GM18951 (cell line): Measurements from ENCODE around the gene GNAS-AS1.

Experiments used
- POLR2A ChIP-seq: IDR thresholded peaks from 4 replicates; pipeline ENCODE4 v1.6.1; 2011; ENCODE audit warnings: mild to moderate bottlenecking; ENCODE audit not compliant: insufficient read length, insufficient read depth; ENCODE audit errors: extremely low read depth
- in situ Hi-C: fragments of 300-500 bp; cut with MboI; formaldehyde crosslinking; loops from one replicate; pipeline ENCODE4 v1.12.0; 2022; ENCODE audit warnings: low sequenced_read_pairs, mixed read lengths, inconsistent platforms; ENCODE audit not compliant: unreplicated experiment

The GNAS-AS1 gene

DNA sequence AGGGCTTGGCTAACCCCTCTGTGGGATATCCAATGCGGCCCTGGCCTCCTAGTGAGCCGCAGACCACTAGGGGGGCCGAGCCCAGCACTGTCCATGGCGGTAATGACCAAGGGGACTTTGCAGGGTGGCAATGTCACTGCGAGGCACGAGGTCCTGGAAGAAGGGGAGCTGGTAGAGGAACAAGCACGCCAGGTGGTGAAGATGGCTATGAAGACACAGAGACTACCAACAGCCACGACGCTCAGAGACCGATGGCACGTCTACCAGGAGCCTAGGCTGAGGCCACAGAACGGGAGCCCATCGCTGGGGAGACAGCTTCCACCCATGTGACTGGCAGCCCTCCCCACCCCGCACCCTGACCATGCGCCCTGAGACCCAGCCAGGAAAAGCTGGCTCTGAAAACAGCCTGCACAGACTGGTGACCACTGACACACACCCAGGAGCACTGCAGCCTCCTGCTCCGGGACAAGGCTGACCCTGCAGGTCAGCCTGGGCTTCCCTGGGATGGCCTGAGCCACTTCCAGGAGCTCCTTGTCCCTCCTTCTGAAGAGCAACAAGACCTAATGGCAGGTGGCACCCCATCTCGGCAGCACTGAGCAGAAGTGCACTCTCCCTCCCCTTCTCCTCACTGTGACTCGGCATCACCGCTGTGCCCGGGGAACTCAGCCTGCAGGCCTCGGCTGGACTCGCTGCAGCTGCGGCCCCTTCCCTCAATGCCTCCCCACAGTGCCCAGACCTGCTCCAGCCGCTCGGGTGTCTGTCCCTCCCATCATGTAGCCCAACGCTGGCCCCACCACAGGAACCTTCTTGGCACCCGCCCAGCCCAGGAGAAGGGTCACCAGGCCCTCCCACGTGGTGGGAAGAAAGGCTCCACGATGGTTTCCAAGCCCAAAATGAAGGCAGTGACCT lies 56.9 kb downstream of the GNAS-AS1 start:
- no peak for TF ChIP-seq POLR2A
- in situ Hi-C loops: no loop called here

- in situ Hi-C loops: no loop called here
- TF ChIP-seq POLR2A: no peak
These were observed 58.3 kb downstream of the GNAS-AS1 start for GRCh38 chr20:58792426-58792825.

- in situ Hi-C loops: no loop called here
- no peak for TF ChIP-seq POLR2A
These were observed 59.4 kb downstream of the GNAS-AS1 start for GRCh38 chr20:58791286-58791685.

GRCh38 chr20:58790454-58790853 lies 60.2 kb downstream of the GNAS-AS1 start:
- in situ Hi-C loops: no loop called here
- TF ChIP-seq POLR2A: no peak

- no peak for TF ChIP-seq POLR2A
- in situ Hi-C loops: no loop called here
These were observed 61.7 kb downstream of the GNAS-AS1 start for GRCh38 chr20:58788896-58789544.

- in situ Hi-C loops: no loop called here
- TF ChIP-seq POLR2A: no peak
These were observed 63.3 kb downstream of the GNAS-AS1 start for GRCh38 chr20:58787211-58788005.

DNA sequence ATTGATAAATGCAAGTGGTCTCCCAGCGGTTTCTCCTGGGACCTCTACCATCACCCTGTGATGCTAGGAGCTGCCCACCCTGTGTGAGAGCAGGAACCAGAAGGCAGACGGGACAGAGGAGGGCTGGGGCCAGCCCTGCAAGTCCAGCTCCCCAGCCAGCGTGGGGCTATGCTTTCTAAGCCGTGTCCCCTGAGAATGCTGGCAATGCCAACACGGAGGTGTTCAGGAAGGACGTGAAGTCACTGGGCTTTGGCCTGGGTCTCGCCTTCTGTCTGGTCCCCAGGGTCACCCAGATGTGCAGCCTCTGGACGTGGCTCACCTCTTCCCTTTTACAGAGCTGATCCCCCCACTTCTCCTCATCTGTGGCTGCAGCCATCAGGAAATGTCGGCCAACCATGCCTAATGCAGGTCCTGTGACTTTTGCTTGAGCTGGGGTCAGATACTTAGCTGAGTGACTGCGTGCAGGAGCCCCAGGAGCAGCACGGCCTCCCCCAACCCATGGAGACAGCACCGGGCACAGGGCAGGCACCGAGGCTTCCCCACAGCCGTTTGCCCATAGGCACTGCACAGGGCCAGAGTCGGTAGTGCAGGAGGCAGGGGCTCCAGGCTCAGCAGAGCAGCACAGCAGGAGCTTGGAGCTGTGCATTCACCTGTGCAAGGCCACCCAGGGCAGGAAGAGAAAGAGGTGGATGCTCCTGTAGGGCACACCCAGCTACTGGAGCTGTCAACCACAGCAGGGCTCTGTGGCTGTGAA lies 66.2 kb downstream of the GNAS-AS1 start:
- TF ChIP-seq POLR2A: no peak
- in situ Hi-C loops: no loop called here

GRCh38 chr20:58783511-58784011 lies 67.1 kb downstream of the GNAS-AS1 start:
- in situ Hi-C loops: no loop called here
- no peak for TF ChIP-seq POLR2A

DNA sequence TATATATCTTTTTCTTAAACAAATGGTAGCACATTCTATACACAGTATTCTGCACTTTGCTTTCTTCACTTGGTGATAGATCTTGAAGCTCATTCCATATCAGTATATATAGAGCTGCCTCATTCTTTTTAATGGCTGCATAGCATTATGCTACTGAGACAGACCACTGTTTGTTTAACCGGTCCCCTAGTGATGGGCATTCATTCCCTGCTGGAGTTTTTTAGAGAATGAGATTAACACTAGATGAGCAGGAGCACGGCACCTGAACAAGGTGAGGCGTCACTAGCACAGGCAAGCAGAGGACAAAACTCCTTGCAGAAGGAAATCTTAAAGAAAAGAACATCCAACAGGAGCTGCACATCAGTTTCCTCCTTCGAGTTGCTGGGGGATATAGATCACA lies 69.6 kb downstream of the GNAS-AS1 start:
- no peak for TF ChIP-seq POLR2A
- in situ Hi-C loops: no loop called here

- in situ Hi-C loops: no loop called here
- TF ChIP-seq POLR2A: no peak
These were observed 71.9 kb downstream of the GNAS-AS1 start for GRCh38 chr20:58778760-58779159.

DNA sequence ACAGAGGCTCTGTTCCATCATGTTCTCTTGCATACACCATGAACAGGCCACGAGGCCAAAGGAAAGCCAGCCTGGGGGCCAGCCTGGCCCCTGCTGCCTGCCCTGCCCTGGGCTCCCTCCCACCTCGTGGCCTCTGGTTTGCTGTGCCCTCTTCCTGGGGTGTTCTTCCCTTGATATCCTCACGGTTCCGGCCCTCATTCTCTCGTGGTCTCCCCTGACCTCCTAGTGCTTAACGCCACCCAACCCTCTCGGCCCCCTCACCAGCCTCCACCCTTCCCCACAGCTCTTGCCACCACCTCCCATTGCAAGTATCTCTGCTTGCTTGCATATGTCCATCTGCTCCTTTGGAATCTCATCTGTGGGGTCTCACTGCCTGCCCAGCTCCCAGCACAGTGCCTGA lies 73.0 kb downstream of the GNAS-AS1 start:
- in situ Hi-C loops: no loop called here
- no peak for TF ChIP-seq POLR2A

GRCh38 chr20:58776109-58776508 lies 74.6 kb downstream of the GNAS-AS1 start:
- no peak for TF ChIP-seq POLR2A
- in situ Hi-C loops: no loop called here
